DND-41 (cell line): ENCODE data around the gene SAMD11.

Experiments
- CTCF ChIP-seq: IDR thresholded peaks from 2 replicates; pipeline ENCODE4 v1.5.1; 2012; ENCODE audit warnings: borderline replicate concordance, low read length, moderate library complexity, mild to moderate bottlenecking; ENCODE audit not compliant: poor library complexity, severe bottlenecking; ENCODE audit errors: extremely low read depth
- EZH2 ChIP-seq: IDR thresholded peaks from 3 replicates; pipeline ENCODE4 v1.6.1; 2012; ENCODE audit warnings: borderline replicate concordance, low read depth, mild to moderate bottlenecking, moderate library complexity, low read length, inconsistent platforms; ENCODE audit not compliant: severe bottlenecking

DNA sequence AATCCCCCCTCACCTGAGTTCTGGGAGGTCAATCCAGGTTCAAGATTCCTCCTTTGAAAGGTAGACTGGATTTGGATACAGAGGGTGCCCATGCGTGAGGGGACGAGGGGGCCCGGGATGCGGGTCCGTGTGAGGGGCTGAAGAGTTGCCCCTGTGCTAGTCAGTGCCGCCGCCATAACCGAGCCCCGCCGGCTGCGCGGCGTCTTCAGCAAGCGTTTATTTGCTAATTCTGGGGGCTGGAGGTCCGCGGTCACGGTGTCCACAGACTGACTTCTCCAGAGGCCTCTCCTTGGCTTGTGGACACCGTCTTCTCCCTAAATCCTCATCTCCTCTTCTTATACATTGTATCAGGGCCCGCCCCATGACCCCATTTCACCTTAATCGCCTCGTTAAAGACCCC is 20.9 kb upstream of the SAMD11 start:
- TF ChIP-seq CTCF (no peak), EZH2 (no peak)
